Mesothelial cell of epicardium (in vitro differentiated cells): Measurements from ENCODE around the gene LBX2. TPM values are rescaled to one million over a fixed set of nuclear protein-coding genes. Genes with fewer than 3 reads are reported as not detected.
A peak's percentile ranks its signal among the peaks of the same experiment; 100 is the strongest.

Experiments
- DNase-seq, 2 experiments: peaks; one replicate each; pipeline ENCODE4 v3.0.0; 2021; ENCODE audit warnings: low spot score in 2 of 2; ENCODE audit not compliant: unreplicated experiment in 2 of 2
- H3K27ac Mint-ChIP-seq: 2 replicates; pipeline ENCODE4 v1.8.0; 2021; ENCODE audit warnings: mixed read lengths
- H3K27me3 Mint-ChIP-seq: 2 replicates; pipeline ENCODE4 v1.8.0; 2021; ENCODE audit warnings: low read depth, mixed read lengths
- H3K36me3 Mint-ChIP-seq: 2 replicates; pipeline ENCODE4 v1.8.0; 2021; ENCODE audit warnings: mixed read lengths
- H3K4me1 Mint-ChIP-seq: 2 replicates; pipeline ENCODE4 v1.8.0; 2021; ENCODE audit warnings: mixed read lengths
- H3K4me3 Mint-ChIP-seq: 2 replicates; pipeline ENCODE4 v1.8.0; 2021; ENCODE audit warnings: mild to moderate bottlenecking, moderate library complexity, mixed read lengths
- H3K9me3 Mint-ChIP-seq: 2 replicates; pipeline ENCODE4 v1.8.0; 2021; ENCODE audit warnings: mixed read lengths
- CTCF ChIP-seq: fragments of 200-600 bp; sonication (generic); IDR thresholded peaks from one replicate; pipeline ENCODE4 v1.5.0; 2021; ENCODE audit warnings: antibody characterized with exemption; ENCODE audit not compliant: unreplicated experiment
- total RNA-seq: library from RNA; stranded (reverse); gene quantifications from 3 replicates; pipeline ENCODE4 v1.2.1, GENCODE V29; 2021

LBX2 gene
- total RNA-seq, 1 donor from 2014 or later: 1.1 TPM

GRCh38 chr2:74512744-74513604 lies 13.6 kb upstream of the LBX2 start:
- H3K9me3 Mint-ChIP-seq: no peaks in the 10 kb centered on the region
- H3K4me3 Mint-ChIP-seq: no peak overlapping the region
- no peaks in the 10 kb centered on the region for H3K36me3 Mint-ChIP-seq
- H3K4me1 Mint-ChIP-seq: peaks cover 12% of the 10 kb centered on the region
- H3K27ac Mint-ChIP-seq: no peak overlapping the region
- no peak for TF ChIP-seq CTCF
- peaks cover 81% of the 10 kb centered on the region for H3K27me3 Mint-ChIP-seq
- DNase-seq: no peak

GRCh38 chr2:74511104-74511989 lies 11.9 kb upstream of the LBX2 start:
- Mint-ChIP-seq H3K36me3 (peaks cover 4% of the 10 kb centered on the region), H3K4me3 (no peak overlapping the region), H3K4me1 (peaks cover 21% of the 10 kb centered on the region), H3K27ac (no peak overlapping the region), H3K9me3 (no peaks in the 10 kb centered on the region), H3K27me3 (peaks cover 65% of the 10 kb centered on the region)
- no peak for TF ChIP-seq CTCF
- DNase-seq: no peak

GRCh38 chr2:74510272-74510671 lies 10.9 kb upstream of the LBX2 start:
- H3K27ac Mint-ChIP-seq: no peak overlapping the region
- H3K27me3 Mint-ChIP-seq: peaks cover 57% of the 10 kb centered on the region
- H3K36me3 Mint-ChIP-seq: peaks cover 6% of the 10 kb centered on the region
- peaks cover 17% of the 10 kb centered on the region for H3K4me1 Mint-ChIP-seq
- no peak overlapping the region for H3K4me3 Mint-ChIP-seq
- no peak for TF ChIP-seq CTCF
- H3K9me3 Mint-ChIP-seq: no peaks in the 10 kb centered on the region
- DNase-seq: no peak

GRCh38 chr2:74507926-74508520 lies 8.6 kb upstream of the LBX2 start:
- Mint-ChIP-seq H3K9me3 (no peaks in the 10 kb centered on the region), H3K4me3 (peak overlapping the region; percentile 96), H3K36me3 (peaks cover 16% of the 10 kb centered on the region), H3K4me1 (peaks cover 29% of the 10 kb centered on the region), H3K27ac (peak overlapping the region; percentile 99), H3K27me3 (peaks cover 63% of the 10 kb centered on the region)
- no peak for TF ChIP-seq CTCF
- peak in 1 of 2 experiments; percentile 66 for DNase-seq

- DNase-seq: peak; percentile 95 to 98
- peaks cover 35% of the 10 kb centered on the region for H3K4me1 Mint-ChIP-seq
Observed at GRCh38 chr2:74507145-74507925, 7.9 kb upstream of the LBX2 start, which contains the start of gene PCGF1. Gene PCGF1 (minus strand): TSS chr2:74507695. CDS start chr2:74507668, 27 bp downstream.

More at GRCh38 chr2:74507145-74507925, 7.9 kb upstream of the LBX2 start, which contains the start of gene PCGF1:
- H3K4me3 Mint-ChIP-seq: peak within 1 kb of the TSS; percentile 96
- TF ChIP-seq CTCF: peak; percentile 35
- H3K27me3 Mint-ChIP-seq: peaks cover 63% of the 10 kb centered on the region
- H3K27ac Mint-ChIP-seq: peak within 1 kb of the TSS; percentile 99
- peaks cover 16% of the 10 kb centered on the region for H3K36me3 Mint-ChIP-seq
- no peaks in the 10 kb centered on the region for H3K9me3 Mint-ChIP-seq
